Neural progenitor cell (in vitro differentiated cells): ENCODE data around the gene TPI1. TPM values are rescaled to one million over a fixed set of nuclear protein-coding genes. Genes with fewer than 3 reads are reported as not detected.
A peak's percentile ranks its signal among the peaks of the same experiment; 100 is the strongest.

Experiments used
- DNase-seq: peaks from one replicate; pipeline ENCODE4 v3.0.0-alpha.2; 2016; ENCODE audit warnings: low spot score
- H2AFZ ChIP-seq: fragments of 200-600 bp; sonication (generic); replicated peaks from 2 replicates; pipeline ENCODE4 v1.6.1; 2016; ENCODE audit warnings: antibody characterized with exemption
- H3F3A ChIP-seq: fragments of 200-600 bp; sonication (generic); 2 replicates; pipeline ENCODE4 v1.6.1; 2016; ENCODE audit warnings: antibody characterized with exemption, low read depth
- H3K27ac ChIP-seq: fragments of 200-600 bp; sonication (generic); 2 replicates; pipeline ENCODE4 v1.5.1; 2016; ENCODE audit warnings: mild to moderate bottlenecking
- H3K27me3 ChIP-seq: fragments of 200-600 bp; sonication (generic); 2 replicates; pipeline ENCODE4 v1.6.1; 2016; ENCODE audit warnings: mild to moderate bottlenecking, moderate library complexity
- H3K36me3 ChIP-seq: fragments of 200-600 bp; sonication (generic); 2 replicates; pipeline ENCODE4 v1.5.1; 2016
- H3K4me1 ChIP-seq: fragments of 200-600 bp; sonication (generic); 2 replicates; pipeline ENCODE4 v1.6.1; 2016; ENCODE audit warnings: mixed run types
- H3K4me2 ChIP-seq: fragments of 200-600 bp; sonication (generic); 2 replicates; pipeline ENCODE4 v1.6.1; 2016
- H3K4me3 ChIP-seq: fragments of 200-600 bp; sonication (generic); 2 replicates; pipeline ENCODE4 v1.5.1; 2016
- H3K79me2 ChIP-seq: fragments of 200-600 bp; sonication (generic); 2 replicates; pipeline ENCODE4 v1.6.1; 2016; ENCODE audit warnings: low read depth
- H3K9ac ChIP-seq: fragments of 200-600 bp; sonication (generic); 2 replicates; pipeline ENCODE4 v1.6.1; 2016
- H3K9me3 ChIP-seq: fragments of 200-600 bp; sonication (generic); 2 replicates; pipeline ENCODE4 v1.5.1; 2016; ENCODE audit warnings: low read depth
- H4K20me1 ChIP-seq: fragments of 200-600 bp; sonication (generic); 2 replicates; pipeline ENCODE4 v1.6.1; 2016; ENCODE audit warnings: low read depth
- H3K27ac Mint-ChIP-seq: 3 replicates; pipeline ENCODE4 v1.8.0; 2021; ENCODE audit warnings: mixed read lengths
- H3K27me3 Mint-ChIP-seq: 2 replicates; pipeline ENCODE4 v1.8.0; 2022; ENCODE audit warnings: low read depth, mild to moderate bottlenecking, inconsistent platforms, moderate library complexity, mixed read lengths; ENCODE audit not compliant: insufficient read depth
- H3K36me3 Mint-ChIP-seq: 3 replicates; pipeline ENCODE4 v1.8.0; 2021; ENCODE audit warnings: mixed read lengths
- H3K4me1 Mint-ChIP-seq: 3 replicates; pipeline ENCODE4 v1.8.0; 2021; ENCODE audit warnings: mixed read lengths
- H3K4me3 Mint-ChIP-seq: 3 replicates; pipeline ENCODE4 v1.8.0; 2021; ENCODE audit warnings: mild to moderate bottlenecking, moderate library complexity, mixed read lengths
- H3K9me3 Mint-ChIP-seq: 3 replicates; pipeline ENCODE4 v1.8.0; 2020; ENCODE audit warnings: mixed read lengths
- CTCF ChIP-seq: fragments of 200-600 bp; sonication (generic); IDR thresholded peaks from 2 replicates; pipeline ENCODE4 v1.5.1; 2017; ENCODE audit warnings: antibody characterized with exemption, mild to moderate bottlenecking
- EZH2 ChIP-seq: fragments of 200-600 bp; sonication (generic); IDR thresholded peaks from 2 replicates; pipeline ENCODE4 v1.6.1; 2017; ENCODE audit warnings: antibody characterized with exemption, mild to moderate bottlenecking, moderate library complexity
- EZH2phosphoT487 ChIP-seq: fragments of 200-600 bp; sonication (generic); IDR thresholded peaks from 2 replicates; pipeline ENCODE4 v1.6.1; 2017; ENCODE audit warnings: antibody characterized with exemption
- total RNA-seq: library from RNA; depleted of rRNA; stranded (reverse); fragments of >200 nt; gene quantifications from 2 replicates; pipeline ENCODE4 v1.2.3, GENCODE V29; 2015; ENCODE audit warnings: low replicate concordance

The TPI1 gene
- total RNA-seq, 1 donor from 2014 or later: 1,038 TPM

GRCh38 chr12:6846316-6846869 is 20.9 kb upstream of the TPI1 start:
- Histone ChIP-seq H3K79me2 (peaks cover 25% of the 10 kb centered on the region), H2AFZ (no peak overlapping the region), H3K4me3 (no peak overlapping the region), H3K4me1 (peaks cover 12% of the 10 kb centered on the region), H3K27me3 (no peaks in the 10 kb centered on the region), H3K9me3 (no peaks in the 10 kb centered on the region), H3F3A (peaks cover 43% of the 10 kb centered on the region), H3K9ac (no peak overlapping the region), H3K36me3 (no peaks in the 10 kb centered on the region), H3K4me2 (no peak overlapping the region), H4K20me1 (peaks cover 25% of the 10 kb centered on the region), H3K27ac (no peak overlapping the region)
- DNase-seq: no peak
- H3K9me3 Mint-ChIP-seq: no peaks in the 10 kb centered on the region
- peaks cover 11% of the 10 kb centered on the region for H3K27me3 Mint-ChIP-seq
- H3K36me3 Mint-ChIP-seq: peaks cover 48% of the 10 kb centered on the region
- peak overlapping the region; percentile 2 for H3K4me3 Mint-ChIP-seq
- no peak overlapping the region for H3K27ac Mint-ChIP-seq
- H3K4me1 Mint-ChIP-seq: peaks cover 40% of the 10 kb centered on the region
- TF ChIP-seq EZH2 (no peak), CTCF (no peak), EZH2phosphoT487 (no peak)

- H3F3A ChIP-seq: peaks cover 46% of the 10 kb centered on the region
- no peak overlapping the region for H3K4me3 Mint-ChIP-seq
- H3K9ac ChIP-seq: peak overlapping the region; percentile 31
- H3K36me3 Mint-ChIP-seq: peaks cover 46% of the 10 kb centered on the region
- no peak overlapping the region for H3K4me3 ChIP-seq
- no peak overlapping the region for H3K27ac Mint-ChIP-seq
- no peaks in the 10 kb centered on the region for H3K9me3 Mint-ChIP-seq
- no peak overlapping the region for H3K4me2 ChIP-seq
- no peaks in the 10 kb centered on the region for H3K27me3 ChIP-seq
- H3K27me3 Mint-ChIP-seq: peaks cover 11% of the 10 kb centered on the region
- no peaks in the 10 kb centered on the region for H3K9me3 ChIP-seq
- H2AFZ ChIP-seq: no peak overlapping the region
- no peaks in the 10 kb centered on the region for H3K36me3 ChIP-seq
- TF ChIP-seq CTCF (no peak), EZH2phosphoT487 (no peak), EZH2 (no peak)
- H3K27ac ChIP-seq: no peak overlapping the region
- H3K4me1 ChIP-seq: peaks cover 12% of the 10 kb centered on the region
- H4K20me1 ChIP-seq: peaks cover 24% of the 10 kb centered on the region
- H3K79me2 ChIP-seq: peaks cover 25% of the 10 kb centered on the region
- DNase-seq: no peak
- H3K4me1 Mint-ChIP-seq: peaks cover 33% of the 10 kb centered on the region
Observed at GRCh38 chr12:6847676-6848075, 19.7 kb upstream of the TPI1 start.

GRCh38 chr12:6849427-6849826 is 17.9 kb upstream of the TPI1 start:
- no peaks in the 10 kb centered on the region for H3K9me3 Mint-ChIP-seq
- Histone ChIP-seq H3K27me3 (no peaks in the 10 kb centered on the region), H3K9me3 (no peaks in the 10 kb centered on the region), H2AFZ (no peak overlapping the region), H3K79me2 (peaks cover 43% of the 10 kb centered on the region), H3K36me3 (no peaks in the 10 kb centered on the region), H3K27ac (no peak overlapping the region), H3K4me2 (peak overlapping the region; percentile 88), H3K9ac (no peak overlapping the region), H3K4me1 (peaks cover 19% of the 10 kb centered on the region), H3K4me3 (no peak overlapping the region), H3F3A (peaks cover 53% of the 10 kb centered on the region), H4K20me1 (peaks cover 31% of the 10 kb centered on the region)
- no peak for TF ChIP-seq EZH2phosphoT487
- no peak for TF ChIP-seq EZH2
- TF ChIP-seq CTCF: no peak
- peak overlapping the region; percentile 93 for H3K4me3 Mint-ChIP-seq
- H3K4me1 Mint-ChIP-seq: peaks cover 47% of the 10 kb centered on the region
- DNase-seq: no peak
- peaks cover 41% of the 10 kb centered on the region for H3K36me3 Mint-ChIP-seq
- H3K27ac Mint-ChIP-seq: no peak overlapping the region
- H3K27me3 Mint-ChIP-seq: peaks cover 9% of the 10 kb centered on the region
